ENCODE data around the gene DYDC2. TPM values are rescaled to one million over a fixed set of nuclear protein-coding genes. Genes with fewer than 3 reads are reported as not detected.
"Not testable (repeated sequence)": the region's sequence is repeated elsewhere in the genome, so short reads cannot be mapped to it uniquely, and the experiment has no call there.

Gene DYDC2
- total RNA-seq, 1 donor from 2014 or later: 3.0 TPM

DNA sequence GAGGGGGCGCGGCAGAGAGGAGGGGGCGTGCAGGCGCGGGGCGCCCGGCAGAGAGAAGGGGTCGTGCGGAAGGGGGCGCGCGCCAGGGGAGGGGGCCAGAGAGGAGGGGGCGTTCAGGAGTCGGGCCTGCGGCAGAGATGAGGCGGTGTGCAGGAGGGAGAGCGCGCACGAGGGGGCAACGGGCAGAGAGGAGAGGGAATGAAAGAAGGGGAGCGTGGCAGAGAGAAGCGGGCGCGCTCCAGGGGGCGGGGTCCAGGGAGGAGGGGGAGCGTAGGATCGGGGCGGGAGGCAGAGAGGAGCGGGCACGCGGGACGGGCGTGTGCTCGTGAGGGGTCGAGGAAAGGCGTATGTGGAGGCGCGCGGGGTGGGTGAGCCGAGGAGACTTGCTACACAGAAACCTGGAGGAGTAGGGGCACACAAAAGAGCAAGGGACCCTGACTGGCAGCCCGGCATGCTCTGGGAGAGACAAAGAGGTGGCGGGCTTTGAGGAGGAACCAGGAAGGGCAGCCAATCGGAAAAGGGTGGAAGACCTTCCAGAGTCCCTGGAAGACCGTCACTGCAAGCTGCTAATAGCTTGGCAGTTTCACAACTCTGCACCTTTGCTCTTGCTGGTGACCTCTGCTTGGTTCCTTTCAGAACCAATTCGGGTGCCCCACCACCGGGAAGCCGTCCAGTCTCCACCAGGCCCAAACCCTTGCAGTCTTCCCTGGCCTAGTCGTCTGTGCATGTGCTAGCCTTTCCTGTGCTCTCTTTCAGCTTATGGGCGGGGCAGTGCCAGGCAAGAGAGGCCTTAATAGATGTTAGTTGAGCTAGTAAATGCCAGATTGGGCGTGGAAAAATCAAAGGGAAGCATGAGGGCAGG is 639 bp downstream of the DYDC2 start:
- DNase-seq (ENCODE audit: low read depth): no peak
- TF ChIP-seq CTCF (IDR thresholded peaks at IDR 0.05; ENCODE audit: insufficient read depth, low read length, poor library complexity, severe bottlenecking): no peak
- H3K36me3 ChIP-seq (ENCODE audit: control insufficient read depth, insufficient read depth, low read length): no peaks in the 10 kb centered on the region
- peak overlapping the region; percentile 42 for H3K4me3 ChIP-seq (ENCODE audit: low read depth, low read length)
- peaks cover 13% of the 10 kb centered on the region for H3K27me3 ChIP-seq (ENCODE audit: control insufficient read depth, insufficient read depth, low read length)

DNA sequence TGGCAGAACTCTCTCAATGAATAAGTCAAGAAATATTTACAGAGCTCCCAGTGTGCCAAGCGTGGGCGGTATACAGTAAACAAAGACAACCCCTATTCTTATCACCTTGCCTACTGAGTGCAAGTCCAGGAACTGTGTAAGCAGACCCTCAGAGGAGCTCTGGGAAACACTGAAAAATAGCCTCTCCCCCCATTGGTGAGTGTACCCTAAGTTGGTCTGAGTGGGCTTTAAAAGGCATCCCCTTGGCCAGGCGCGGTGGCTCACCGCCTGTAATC is 1.2 kb downstream of the DYDC2 start:
- Histone ChIP-seq H3K4me3 (ENCODE audit: low read depth, low read length) (no peak overlapping the region), H3K27me3 (ENCODE audit: control insufficient read depth, insufficient read depth, low read length) (peaks cover 13% of the 10 kb centered on the region), H3K36me3 (ENCODE audit: control insufficient read depth, insufficient read depth, low read length) (no peaks in the 10 kb centered on the region)
- no peak for DNase-seq (ENCODE audit: low read depth)
- TF ChIP-seq CTCF (IDR thresholded peaks at IDR 0.05; ENCODE audit: insufficient read depth, low read length, poor library complexity, severe bottlenecking): no peak

DNA sequence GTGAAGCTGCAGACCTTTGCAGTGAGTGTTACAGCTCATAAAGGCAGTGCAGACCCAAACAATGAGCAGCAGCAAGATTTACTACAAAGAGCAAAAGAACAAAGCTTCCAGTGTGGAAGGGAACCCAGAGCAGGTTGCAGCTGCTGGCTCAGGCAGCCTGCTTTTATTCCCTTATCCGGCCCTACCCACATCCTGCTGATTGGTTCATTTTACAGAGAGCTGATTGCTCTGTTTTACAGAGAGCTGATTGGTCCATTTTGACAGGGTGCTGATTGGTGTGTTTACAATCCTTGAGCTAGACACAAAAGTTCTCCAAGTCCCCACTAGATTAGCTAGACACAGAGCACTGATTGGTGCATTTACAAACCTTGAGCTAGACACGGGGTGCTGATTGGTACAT is 2.3 kb downstream of the DYDC2 start:
- DNase-seq (ENCODE audit: low read depth); H3K4me3 ChIP-seq (ENCODE audit: low read depth, low read length); H3K36me3 ChIP-seq (ENCODE audit: control insufficient read depth, insufficient read depth, low read length): not testable (repeated sequence)
- peaks cover 13% of the 10 kb centered on the region for H3K27me3 ChIP-seq (ENCODE audit: control insufficient read depth, insufficient read depth, low read length)

GRCh38 chr10:80359644-80360043 is 3.1 kb downstream of the DYDC2 start:
- H3K36me3 ChIP-seq (ENCODE audit: control insufficient read depth, insufficient read depth, low read length): no peaks in the 10 kb centered on the region
- H3K4me3 ChIP-seq (ENCODE audit: low read depth, low read length): no peak overlapping the region
- no peak for TF ChIP-seq CTCF (IDR thresholded peaks at IDR 0.05; ENCODE audit: insufficient read depth, low read length, poor library complexity, severe bottlenecking)
- H3K27me3 ChIP-seq (ENCODE audit: control insufficient read depth, insufficient read depth, low read length): peaks cover 13% of the 10 kb centered on the region
- no peak for DNase-seq (ENCODE audit: low read depth)

GRCh38 chr10:80365510-80365909 is 8.9 kb downstream of the DYDC2 start:
- no peak for DNase-seq (ENCODE audit: low read depth)
- H3K4me3 ChIP-seq (ENCODE audit: low read depth, low read length): no peak overlapping the region
- TF ChIP-seq CTCF (IDR thresholded peaks at IDR 0.05; ENCODE audit: insufficient read depth, low read length, poor library complexity, severe bottlenecking): no peak
- H3K27me3 ChIP-seq (ENCODE audit: control insufficient read depth, insufficient read depth, low read length): no peaks in the 10 kb centered on the region
- H3K36me3 ChIP-seq (ENCODE audit: control insufficient read depth, insufficient read depth, low read length): no peaks in the 10 kb centered on the region

DNA sequence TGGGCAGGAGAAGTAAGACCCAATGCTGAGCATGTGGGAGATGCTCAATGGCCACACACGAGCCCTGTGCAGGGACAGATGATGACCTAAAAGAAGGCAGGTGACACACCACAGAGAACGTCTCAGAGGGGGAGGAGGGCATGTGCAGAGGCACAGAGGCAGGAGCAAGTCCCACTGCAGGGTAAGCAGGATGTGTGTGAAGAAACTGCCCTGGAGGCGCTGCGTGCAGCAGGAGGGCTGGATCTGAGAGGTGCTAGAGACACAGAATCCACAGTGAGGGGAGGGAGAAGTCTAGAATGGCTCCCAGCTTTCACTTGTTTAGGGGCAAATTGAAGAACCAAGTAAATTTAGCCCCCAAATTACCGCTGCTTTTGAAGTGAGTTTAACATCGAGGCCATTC is 14.9 kb downstream of the DYDC2 start:
- TF ChIP-seq CTCF (IDR thresholded peaks at IDR 0.05; ENCODE audit: insufficient read depth, low read length, poor library complexity, severe bottlenecking): no peak
- no peak overlapping the region for H3K4me3 ChIP-seq (ENCODE audit: low read depth, low read length)
- H3K36me3 ChIP-seq (ENCODE audit: control insufficient read depth, insufficient read depth, low read length): no peaks in the 10 kb centered on the region
- DNase-seq (ENCODE audit: low read depth): no peak
- H3K27me3 ChIP-seq (ENCODE audit: control insufficient read depth, insufficient read depth, low read length): no peaks in the 10 kb centered on the region
